PC-9 (cell line): ENCODE results near the gene WSCD2. TPM values are rescaled to one million over a fixed set of nuclear protein-coding genes. Genes with fewer than 3 reads are reported as not detected.

Experiments used
- BruUV-seq: library from RNA; stranded (reverse); fragments of 400-500 nt; replicated peaks from 2 replicates; lab custom pipeline; 2021; lab: Mats Ljungman, UMichigan
- CTCF ChIA-PET: fragments of 300-600 bp; sonication (Branson Sonifier 250); formaldehyde crosslinking; loops from one replicate; lab custom pipeline; 2022; ENCODE audit warnings: antibody characterized with exemption; lab: Charles Lee
- POLR2A ChIA-PET: fragments of 300-600 bp; sonication (Branson Sonifier 250); formaldehyde crosslinking; loops from one replicate; lab custom pipeline; 2022; ENCODE audit warnings: antibody characterized with exemption; ENCODE audit not compliant: unreplicated experiment; lab: Charles Lee
- DNase-seq, 2 experiments: peaks; one replicate each; pipeline versions ENCODE4 v3.0.0 to v3.0.0-alpha.2; 2015 to 2022; ENCODE audit warnings: mixed read lengths in 1 of 2
- H2AFZ ChIP-seq: fragments of 200-600 bp; sonication (generic); 2 replicates; pipeline ENCODE4 v1.8.1; 2017; ENCODE audit warnings: antibody characterized with exemption
- H3F3A ChIP-seq: fragments of 200-600 bp; sonication (generic); 2 replicates; pipeline ENCODE4 v1.8.1; 2017; ENCODE audit warnings: antibody characterized with exemption, mild to moderate bottlenecking, low read depth; ENCODE audit not compliant: insufficient read depth
- H3K27ac ChIP-seq: fragments of 200-600 bp; sonication (generic); 2 replicates; pipeline ENCODE4 v1.6.1; 2016; ENCODE audit warnings: mixed run types
- H3K27me3 ChIP-seq: fragments of 200-600 bp; sonication (generic); 2 replicates; pipeline ENCODE4 v1.6.1; 2016; ENCODE audit warnings: low read depth, mixed run types; ENCODE audit not compliant: insufficient read depth
- H3K36me3 ChIP-seq: fragments of 200-600 bp; sonication (generic); 2 replicates; pipeline ENCODE4 v1.6.1; 2016; ENCODE audit warnings: low read depth, mixed run types
- H3K4me1 ChIP-seq: fragments of 200-600 bp; sonication (generic); replicated peaks from 2 replicates; pipeline ENCODE4 v1.6.1; 2016; ENCODE audit warnings: mixed run types; ENCODE audit not compliant: insufficient read depth
- H3K4me2 ChIP-seq: fragments of 200-600 bp; sonication (generic); 2 replicates; pipeline ENCODE4 v1.6.1; 2017; ENCODE audit warnings: mixed run types
- H3K4me3 ChIP-seq: fragments of 200-600 bp; sonication (generic); 2 replicates; pipeline ENCODE4 v1.6.1; 2016; ENCODE audit warnings: mixed run types
- H3K79me2 ChIP-seq: fragments of 200-600 bp; sonication (generic); 2 replicates; pipeline ENCODE4 v1.6.1; 2017; ENCODE audit warnings: low read depth, mixed run types
- H3K9me2 ChIP-seq: fragments of 200-600 bp; sonication (generic); 2 replicates; pipeline ENCODE4 v1.8.1; 2017; ENCODE audit warnings: mild to moderate bottlenecking; ENCODE audit not compliant: insufficient read depth
- H3K9me3 ChIP-seq: fragments of 200-600 bp; sonication (generic); 2 replicates; pipeline ENCODE4 v1.8.1; 2016; ENCODE audit warnings: low read depth; ENCODE audit not compliant: insufficient read depth
- H4K20me1 ChIP-seq: fragments of 200-600 bp; sonication (generic); 2 replicates; pipeline ENCODE4 v1.8.1; 2017; ENCODE audit not compliant: insufficient read depth
- CTCF ChIP-seq: fragments of 200-600 bp; sonication (generic); conservative IDR thresholded peaks from 2 replicates; pipeline ENCODE4 v1.6.1; 2017; ENCODE audit warnings: mixed run types, antibody characterized with exemption, mild to moderate bottlenecking, moderate library complexity
- EZH2 ChIP-seq: fragments of 200-600 bp; sonication (generic); IDR thresholded peaks from 2 replicates; pipeline ENCODE4 v1.8.0; 2017; ENCODE audit warnings: antibody characterized with exemption, low read depth
- intact Hi-C: fragments of 100-400 bp; cut with micrococcal nuclease; formaldehyde crosslinking; loops from one replicate; pipeline ENCODE4 v1.10.0; 2022; ENCODE audit not compliant: unreplicated experiment
- total RNA-seq: library from RNA; stranded (reverse); gene quantifications from 2 replicates; pipeline ENCODE4 v1.2.3, GENCODE V29; 2021

Gene WSCD2
- total RNA-seq, 1 experiment from 2014 or later: not detected

GRCh38 chr12:108299516-108299915 lies 170.4 kb downstream of the WSCD2 start:
- no peak for TF ChIP-seq CTCF
- no peak for TF ChIP-seq EZH2
- Histone ChIP-seq H3K36me3 (no peaks in the 10 kb centered on the region), H3K4me2 (no peak overlapping the region), H3F3A (no peaks in the 10 kb centered on the region), H3K27ac (no peak overlapping the region), H3K27me3 (peaks cover 58% of the 10 kb centered on the region), H2AFZ (no peak overlapping the region), H3K9me3 (no peaks in the 10 kb centered on the region), H3K4me3 (no peak overlapping the region), H3K9me2 (no peaks in the 10 kb centered on the region), H4K20me1 (no peaks in the 10 kb centered on the region), H3K4me1 (no peaks in the 10 kb centered on the region), H3K79me2 (no peaks in the 10 kb centered on the region)
- DNase-seq: no peak
- ChIA-PET CTCF (no interaction called here), POLR2A (no interaction called here)
- BruUV-seq: no TSS peak
- intact Hi-C loops: no loop called here

Other genes starting within 250 kb of the WSCD2 start
- not detected in 2 replicates for gene CMKLR1, start 210.0 kb downstream of the WSCD2 start, total RNA-seq